Fibroblast of lung (primary cell): ENCODE data around the gene RBM33. TPM values are rescaled to one million over a fixed set of nuclear protein-coding genes. Genes with fewer than 3 reads are reported as not detected.

Source experiments
- DNase-seq, 2 donors: peaks; one replicate each; pipeline versions ENCODE4 v3.0.0 to v3.0.0-alpha.2; 2010; ENCODE audit warnings: low read depth in 2 of 2
- H2AFZ ChIP-seq: 2 replicates; pipeline ENCODE4 v1.5.1; 2012; ENCODE audit warnings: low read length, control low read depth, inconsistent platforms
- H3K27ac ChIP-seq: 2 replicates; pipeline ENCODE4 v1.5.1; 2011; ENCODE audit warnings: low read length, control low read depth; ENCODE audit not compliant: insufficient read depth
- H3K27me3 ChIP-seq: 2 replicates; pipeline ENCODE4 v1.5.1; 2011; ENCODE audit warnings: mild to moderate bottlenecking, low read length; ENCODE audit not compliant: control insufficient read depth, insufficient read depth
- H3K36me3 ChIP-seq: 2 replicates; pipeline ENCODE4 v1.5.1; 2011; ENCODE audit warnings: low read length; ENCODE audit not compliant: control insufficient read depth, insufficient read depth
- H3K4me1 ChIP-seq: 2 replicates; pipeline ENCODE4 v1.5.1; 2011; ENCODE audit warnings: low read length; ENCODE audit not compliant: control insufficient read depth, insufficient read depth; ENCODE audit errors: extremely low read depth
- H3K4me2 ChIP-seq: 2 replicates; pipeline ENCODE4 v1.5.1; 2011; ENCODE audit warnings: low read length, control low read depth; ENCODE audit not compliant: insufficient read depth; ENCODE audit errors: extremely low read depth
- H3K4me3 ChIP-seq, 4 experiments: fragments of 200-600 bp in 1 of 4; sonication (generic) in 1 of 4; replicated peaks in 1 of 4; 2 replicates each; pipeline ENCODE4 v1.5.1; 2011 to 2016; ENCODE audit warnings: low read length in 4 of 4, low read depth in 3 of 4, mild to moderate bottlenecking in 3 of 4, control low read depth in 2 of 4, inconsistent platforms in 1 of 4, mixed read lengths in 1 of 4; ENCODE audit not compliant: insufficient read depth in 1 of 4; ENCODE audit errors: control extremely low read depth in 1 of 4
- H3K79me2 ChIP-seq: 2 replicates; pipeline ENCODE4 v1.5.1; 2012; ENCODE audit warnings: mild to moderate bottlenecking, low read length, inconsistent platforms; ENCODE audit not compliant: control insufficient read depth, insufficient read depth
- H3K9ac ChIP-seq: 2 replicates; pipeline ENCODE4 v1.5.1; 2011; ENCODE audit warnings: mild to moderate bottlenecking, low read length, control low read depth; ENCODE audit not compliant: insufficient read depth
- H3K9me3 ChIP-seq: 2 replicates; pipeline ENCODE4 v1.5.1; 2012; ENCODE audit warnings: low read depth, low read length; ENCODE audit not compliant: control insufficient read depth, insufficient read depth
- H4K20me1 ChIP-seq: 2 replicates; pipeline ENCODE4 v1.5.1; 2011; ENCODE audit warnings: low read length; ENCODE audit not compliant: control insufficient read depth, insufficient read depth; ENCODE audit errors: extremely low read depth
- CTCF ChIP-seq, 2 donors: IDR thresholded peaks in 1 of 2; conservative IDR thresholded peaks in 1 of 2; 1 replicate in 1 of 2; 2 replicates in 1 of 2; pipeline ENCODE4 v1.5.1; 2011 to 2012; ENCODE audit warnings: low read length in 2 of 2, control low read depth in 1 of 2, inconsistent platforms in 1 of 2, low read depth in 1 of 2, mild to moderate bottlenecking in 1 of 2
- EZH2 ChIP-seq: IDR thresholded peaks from 2 replicates; pipeline ENCODE4 v1.5.1; 2012; ENCODE audit warnings: low read length, control low read depth, mild to moderate bottlenecking; ENCODE audit errors: missing control alignments
- polyA plus RNA-seq, 2 donors: library from polyadenylated mRNA; depleted of rRNA in 1 of 2; stranded (reverse) in 1 of 2; unstranded in 1 of 2; fragments of >200 nt; gene quantifications; 2 replicates each; pipeline ENCODE4 v1.2.1, GENCODE V29; 2011 to 2012; ENCODE audit warnings: missing spikeins in 1 of 2
- total RNA-seq: library from RNA; depleted of rRNA; stranded (reverse); fragments of >200 nt; gene quantifications from 2 replicates; pipeline ENCODE4 v1.2.1, GENCODE V29; 2014

The RBM33 gene
- total and polyA plus RNA-seq, 2 donors (not counting 1 experiment from before 2014, with no cell fraction given) = 6.9 to 33.2 TPM

- H3K4me2 ChIP-seq = no peak overlapping the region
- no peak overlapping the region for H3K4me3 ChIP-seq
- no peaks in the 10 kb centered on the region for H3K9me3 ChIP-seq
- H3K4me1 ChIP-seq = no peaks in the 10 kb centered on the region
- DNase-seq = no peak
- no peak overlapping the region for H2AFZ ChIP-seq
- H4K20me1 ChIP-seq = no peaks in the 10 kb centered on the region
- TF ChIP-seq CTCF (conservative IDR thresholded peaks at IDR 0.05 in 1 of 2, IDR thresholded peaks at IDR 0.05 in 1 of 2; ENCODE audit: low read depth in 1 of 2, low read length in 2 of 2) = no peak
- no peak for TF ChIP-seq EZH2
- no peak overlapping the region for H3K9ac ChIP-seq
- no peaks in the 10 kb centered on the region for H3K27me3 ChIP-seq
- H3K79me2 ChIP-seq = no peaks in the 10 kb centered on the region
- no peak overlapping the region for H3K27ac ChIP-seq
- H3K36me3 ChIP-seq = peaks cover 10% of the 10 kb centered on the region
These were observed 95.2 kb downstream of the RBM33 start for GRCh38 chr7:155739538-155740143.

GRCh38 chr7:155741082-155741481 lies 96.6 kb downstream of the RBM33 start:
- Histone ChIP-seq H2AFZ (no peak overlapping the region), H3K4me3 (no peak overlapping the region), H3K9me3 (no peaks in the 10 kb centered on the region), H4K20me1 (no peaks in the 10 kb centered on the region), H3K79me2 (no peaks in the 10 kb centered on the region), H3K27me3 (no peaks in the 10 kb centered on the region), H3K4me1 (no peaks in the 10 kb centered on the region), H3K4me2 (no peak overlapping the region), H3K36me3 (peaks cover 15% of the 10 kb centered on the region), H3K9ac (no peak overlapping the region), H3K27ac (no peak overlapping the region)
- no peak for DNase-seq
- TF ChIP-seq CTCF (conservative IDR thresholded peaks at IDR 0.05 in 1 of 2, IDR thresholded peaks at IDR 0.05 in 1 of 2; ENCODE audit: low read depth in 1 of 2, low read length in 2 of 2) (no peak), EZH2 (no peak)

- H3K4me1 ChIP-seq = no peaks in the 10 kb centered on the region
- H3K4me2 ChIP-seq = no peak overlapping the region
- no peaks in the 10 kb centered on the region for H3K79me2 ChIP-seq
- no peak overlapping the region for H3K27ac ChIP-seq
- no peak overlapping the region for H3K9ac ChIP-seq
- DNase-seq = no peak
- peaks cover 18% of the 10 kb centered on the region for H3K36me3 ChIP-seq
- no peaks in the 10 kb centered on the region for H3K9me3 ChIP-seq
- TF ChIP-seq CTCF (conservative IDR thresholded peaks at IDR 0.05 in 1 of 2, IDR thresholded peaks at IDR 0.05 in 1 of 2; ENCODE audit: low read depth in 1 of 2, low read length in 2 of 2) (no peak), EZH2 (no peak)
- no peak overlapping the region for H3K4me3 ChIP-seq
- H3K27me3 ChIP-seq = no peaks in the 10 kb centered on the region
- no peaks in the 10 kb centered on the region for H4K20me1 ChIP-seq
- H2AFZ ChIP-seq = no peak overlapping the region
These were observed 97.3 kb downstream of the RBM33 start for GRCh38 chr7:155741805-155742204.
